Endothelial cell of umbilical vein (primary cell): Measurements from ENCODE around the gene PBX3. TPM values are rescaled to one million over a fixed set of nuclear protein-coding genes. Genes with fewer than 3 reads are reported as not detected.

Experiments used
- BruUV-seq: library from RNA; stranded (reverse); fragments of 400-500 nt; replicated peaks from 2 replicates; lab custom pipeline; 2021; lab: Mats Ljungman, UMichigan
- CTCF ChIA-PET: fragments of 300-600, 350-600 bp; sonication (Branson Sonifier 250); formaldehyde crosslinking; loops from one replicate; lab custom pipeline; 2021; ENCODE audit warnings: antibody characterized with exemption, inconsistent platforms; lab: Charles Lee
- POLR2A ChIA-PET: fragments of 300-600, 350-600 bp; sonication (Branson Sonifier 250); formaldehyde crosslinking; loops from one replicate; lab custom pipeline; 2021; ENCODE audit warnings: antibody characterized with exemption, inconsistent platforms; lab: Charles Lee
- DNase-seq: peaks from one replicate; pipeline ENCODE4 v3.0.0-alpha.2; 2011; ENCODE audit warnings: low read depth, low spot score
- FAIRE-seq: peaks from 2 replicates; lab custom pipeline; 2011; peaks lifted over from hg19 to GRCh38; lab: Jason Lieb, UNC
- H2AFZ ChIP-seq: 2 replicates; pipeline ENCODE4 v1.6.0; 2012; ENCODE audit warnings: low read depth, low read length, control low read depth, inconsistent platforms
- H3K27ac ChIP-seq: 2 replicates; pipeline ENCODE4 v1.5.1; 2011; ENCODE audit warnings: low read depth, mild to moderate bottlenecking, control low read depth, low read length, moderate library complexity; ENCODE audit not compliant: insufficient read depth
- H3K27me3 ChIP-seq, 2 experiments: 2 replicates each; pipeline versions ENCODE4 v1.6.0 to v1.6.1; 2011; ENCODE audit warnings: low read length in 2 of 2, mixed read lengths in 1 of 2; ENCODE audit not compliant: control insufficient read depth in 2 of 2, insufficient read depth in 2 of 2
- H3K36me3 ChIP-seq, 2 experiments: 2 replicates in 1 of 2; 3 replicates in 1 of 2; pipeline ENCODE4 v1.5.1; 2011; ENCODE audit warnings: low read length in 2 of 2, mild to moderate bottlenecking in 1 of 2, moderate library complexity in 1 of 2; ENCODE audit not compliant: control insufficient read depth in 2 of 2, insufficient read depth in 2 of 2; ENCODE audit errors: extremely low read depth in 1 of 2
- H3K4me1 ChIP-seq: 3 replicates; pipeline ENCODE4 v1.5.1; 2011; ENCODE audit warnings: mild to moderate bottlenecking, low read length; ENCODE audit not compliant: control insufficient read depth, insufficient read depth; ENCODE audit errors: extremely low read depth
- H3K4me2 ChIP-seq: 2 replicates; pipeline ENCODE4 v1.6.1; 2011; ENCODE audit warnings: low read length, control low read depth, mixed read lengths; ENCODE audit not compliant: insufficient read depth
- H3K4me3 ChIP-seq, 3 experiments: fragments of 200-600 bp in 1 of 3; sonication (generic), shearing (Covaris generic) in 1 of 3; replicated peaks in 1 of 3; 2 replicates each; pipeline ENCODE4 v1.5.1; 2011 to 2016; ENCODE audit warnings: control low read depth in 3 of 3, low read length in 3 of 3, mild to moderate bottlenecking in 2 of 3, inconsistent platforms in 1 of 3, low read depth in 1 of 3, moderate library complexity in 1 of 3; ENCODE audit not compliant: insufficient read depth in 1 of 3
- H3K79me2 ChIP-seq: 2 replicates; pipeline ENCODE4 v1.6.0; 2012; ENCODE audit warnings: low read length, inconsistent platforms; ENCODE audit not compliant: control insufficient read depth, insufficient read depth
- H3K9ac ChIP-seq: replicated peaks from 2 replicates; pipeline ENCODE3; 2011; ENCODE audit warnings: low read length, control low read depth; ENCODE audit not compliant: insufficient read depth; ENCODE audit errors: extremely low read depth
- H3K9me1 ChIP-seq: replicated peaks from 3 replicates; pipeline ENCODE4 v1.6.0; 2011; ENCODE audit warnings: mild to moderate bottlenecking, low read length; ENCODE audit not compliant: control insufficient read depth, insufficient read depth; ENCODE audit errors: extremely low read depth
- H3K9me3 ChIP-seq: replicated peaks from 2 replicates; pipeline ENCODE4 v1.5.1; 2012; ENCODE audit warnings: low read length, inconsistent platforms; ENCODE audit not compliant: control insufficient read depth, insufficient read depth
- H4K20me1 ChIP-seq: replicated peaks from 2 replicates; pipeline ENCODE3; 2011; ENCODE audit warnings: mild to moderate bottlenecking, low read length; ENCODE audit not compliant: control insufficient read depth, insufficient read depth; ENCODE audit errors: extremely low read depth
- CTCF ChIP-seq, 2 donors: IDR thresholded peaks; 1 replicate in 1 of 2; 2 replicates in 1 of 2; pipeline ENCODE4 v1.5.1; 2011; ENCODE audit warnings: low read length in 2 of 2, mild to moderate bottlenecking in 2 of 2, moderate library complexity in 2 of 2, control low read depth in 1 of 2, inconsistent platforms in 1 of 2, low read depth in 1 of 2; ENCODE audit not compliant: insufficient read depth in 1 of 2; ENCODE audit errors: extremely low read depth in 1 of 2
- EZH2 ChIP-seq: IDR thresholded peaks from 2 replicates; pipeline ENCODE4 v1.6.1; 2012; ENCODE audit warnings: borderline replicate concordance, low read depth, mild to moderate bottlenecking, moderate library complexity, low read length, inconsistent platforms; ENCODE audit not compliant: severe bottlenecking
- FOS ChIP-seq: IDR thresholded peaks from 2 replicates; pipeline ENCODE4 v1.6.1; 2011; ENCODE audit warnings: mild to moderate bottlenecking, low read length, moderate library complexity, borderline replicate concordance; ENCODE audit not compliant: insufficient read depth
- GATA2 ChIP-seq: IDR thresholded peaks from 2 replicates; pipeline ENCODE4 v1.7.0; 2011; ENCODE audit warnings: low read depth, mild to moderate bottlenecking, moderate library complexity, mixed read lengths, low read length; ENCODE audit not compliant: insufficient read length, insufficient read depth
- JUN ChIP-seq: IDR thresholded peaks from 2 replicates; pipeline ENCODE4 v1.6.1; 2011; ENCODE audit warnings: borderline replicate concordance, low read depth; ENCODE audit not compliant: insufficient read length, insufficient read depth
- MAX ChIP-seq: IDR thresholded peaks from 2 replicates; pipeline ENCODE4 v1.6.1; 2011; ENCODE audit not compliant: insufficient read depth, insufficient read length
- MYC ChIP-seq: IDR thresholded peaks from one replicate; pipeline ENCODE4 v1.6.1; 2011; ENCODE audit warnings: mild to moderate bottlenecking, low read depth, low read length
- POLR2A ChIP-seq: IDR thresholded peaks from 2 replicates; pipeline ENCODE4 v1.6.1; 2012; ENCODE audit warnings: low read depth, mild to moderate bottlenecking, control low read depth, low read length
- POLR2AphosphoS5 ChIP-seq: IDR thresholded peaks from 2 replicates; pipeline ENCODE4 v1.6.1; 2012; ENCODE audit warnings: low read depth, mild to moderate bottlenecking, control low read depth, low read length, moderate library complexity; ENCODE audit not compliant: insufficient read depth
- dilution Hi-C: fragments of 300-500 bp; cut with MboI; formaldehyde crosslinking; loops from one replicate; pipeline ENCODE4 v1.15.0; 2019; ENCODE audit warnings: low sequenced_read_pairs; ENCODE audit not compliant: extremely low pct_ligation_motif_present
- intact Hi-C: fragments of 100-400 bp; cut with micrococcal nuclease; formaldehyde crosslinking; loops from one replicate; pipeline ENCODE4 v1.10.0; 2022
- polyA plus RNA-seq, 4 experiments: library from polyadenylated mRNA; depleted of rRNA in 3 of 4; stranded (reverse) in 3 of 4; unstranded in 1 of 4; fragments of >200 nt; gene quantifications; 2 replicates each; pipeline versions ENCODE4 v1.2.1 to v1.2.3, GENCODE V29; 2011 to 2012; ENCODE audit warnings: missing spikeins in 1 of 4
- total RNA-seq: library from RNA; stranded (reverse); gene quantifications from 2 replicates; pipeline ENCODE4 v1.2.3, GENCODE V29; 2021

PBX3 gene
- total and polyA plus RNA-seq, 2 donors (not counting 3 experiments of a cell fraction or from before 2014, with no cell fraction given): 18.8 to 42.0 TPM

- intact Hi-C loops (no loop called here), dilution Hi-C loops (no loop called here)
- H3K36me3 ChIP-seq: no peaks in the 10 kb centered on the region
- no peak overlapping the region for H3K4me3 ChIP-seq
- H4K20me1 ChIP-seq: no peaks in the 10 kb centered on the region
- no peak overlapping the region for H3K4me2 ChIP-seq
- H3K79me2 ChIP-seq: no peaks in the 10 kb centered on the region
- H2AFZ ChIP-seq: no peak overlapping the region
- no peak for FAIRE-seq
- DNase-seq: no peak
- no peak for TF ChIP-seq JUN
- TF ChIP-seq MYC: no peak
- no peak for TF ChIP-seq EZH2
- no peak for TF ChIP-seq FOS
- TF ChIP-seq CTCF (IDR thresholded peaks at IDR 0.05; ENCODE audit: extremely low read depth in 1 of 2, insufficient read depth in 1 of 2, low read depth in 1 of 2, low read length in 2 of 2): no peak
- TF ChIP-seq GATA2: no peak
- no peak for TF ChIP-seq POLR2AphosphoS5
- TF ChIP-seq POLR2A: no peak
- TF ChIP-seq MAX: no peak
- no peaks in the 10 kb centered on the region for H3K9me3 ChIP-seq
- no peaks in the 10 kb centered on the region for H3K4me1 ChIP-seq
- BruUV-seq: no TSS peak
- CTCF ChIA-PET: no interaction called here
- H3K27me3 ChIP-seq: peaks cover 0 to 2% of the 10 kb centered on the region in 2 experiments
- POLR2A ChIA-PET: no interaction called here
- no peak overlapping the region for H3K27ac ChIP-seq
- H3K9ac ChIP-seq: no peak overlapping the region
- no peaks in the 10 kb centered on the region for H3K9me1 ChIP-seq
These were observed 239.8 kb downstream of the PBX3 start for GRCh38 chr9:125986966-125987365.
